Transverse colon (tissue), 4 donors: ENCODE data around the gene USP48. TPM values are rescaled to one million over a fixed set of nuclear protein-coding genes. Genes with fewer than 3 reads are reported as not detected.

Experiments used
- DNase-seq: peaks from one replicate; pipeline ENCODE4 v3.0.0-alpha.2; 2019
- H3K27ac ChIP-seq, 4 donors: fragments of 200-600 bp; sonication (generic); 2 replicates each; pipeline ENCODE4 v1.5.1; 2016 to 2018; ENCODE audit warnings: inconsistent platforms in 4 of 4
- H3K27me3 ChIP-seq: fragments of 200-600 bp; sonication (generic); 2 replicates; pipeline ENCODE4 v1.5.1; 2017; ENCODE audit warnings: inconsistent platforms
- H3K36me3 ChIP-seq, 4 donors: fragments of 200-600 bp; sonication (generic); 2 replicates each; pipeline ENCODE4 v1.5.1; 2017 to 2019; ENCODE audit warnings: inconsistent platforms in 4 of 4
- H3K4me1 ChIP-seq, 4 donors: fragments of 200-600 bp; sonication (generic); 2 replicates each; pipeline ENCODE4 v1.5.1; 2017 to 2020; ENCODE audit warnings: inconsistent platforms in 4 of 4
- H3K4me3 ChIP-seq, 4 donors: fragments of 200-600 bp; sonication (generic); 1 replicate in 1 of 4; 2 replicates in 3 of 4; pipeline versions ENCODE4 v1.5.1 to v1.6.1; 2017 to 2019; ENCODE audit warnings: inconsistent platforms in 4 of 4
- H3K9me3 ChIP-seq, 2 donors: fragments of 200-600 bp; sonication (generic); 2 replicates each; pipeline ENCODE4 v1.5.1; 2017 to 2019; ENCODE audit warnings: inconsistent platforms in 2 of 2
- CTCF ChIP-seq, 5 experiments: fragments of 200-600 bp in 3 of 5; fragments of 450-650 bp in 2 of 5; sonication (generic) in 3 of 5; IDR thresholded peaks; 1 replicate in 2 of 5; 2 replicates in 3 of 5; pipeline ENCODE4 v1.5.1; 2016 to 2017; ENCODE audit warnings: antibody characterized with exemption in 5 of 5, inconsistent platforms in 3 of 5, mild to moderate bottlenecking in 2 of 5, moderate library complexity in 1 of 5
- EP300 ChIP-seq: sonication (generic); formaldehyde crosslinking; IDR thresholded peaks from one replicate; pipeline ENCODE4 v1.6.1; 2017; ENCODE audit warnings: antibody characterized with exemption, low read depth
- POLR2A ChIP-seq: fragments of 450-650 bp; IDR thresholded peaks from one replicate; pipeline ENCODE4 v1.6.1; 2016; ENCODE audit warnings: antibody characterized with exemption, mild to moderate bottlenecking, moderate library complexity
- POLR2AphosphoS5 ChIP-seq, 3 donors: sonication (generic); formaldehyde crosslinking; IDR thresholded peaks; one replicate each; pipeline ENCODE4 v1.6.1; 2016; ENCODE audit warnings: antibody characterized with exemption in 3 of 3
- WGBS, 2 donors: methylation state at CpG; one replicate each; pipeline ENCODE4 v1.1.5; 2018; ENCODE audit warnings: low coverage in 1 of 2; 5-methylcytosine and 5-hydroxymethylcytosine counted together
- in situ Hi-C, 4 donors: fragments of 200-750 bp; cut with MboI; loops; one replicate each; pipeline versions ENCODE4 v1.15.0 to v1.15.1; 2017; ENCODE audit warnings: low sequenced_read_pairs in 3 of 4, low pct_ligation_motif_present in 1 of 4, low pct_unique_long_range_greater_than_20kb in 1 of 4
- intact Hi-C: fragments of 100-400 bp; cut with DNase I; formaldehyde crosslinking; loops from one replicate; pipeline ENCODE4 v1.15.1; 2023; ENCODE audit warnings: low total_unique reads
- total RNA-seq, 4 donors: library from RNA; depleted of rRNA; stranded (reverse); fragments of >200 nt; gene quantifications; one replicate each; pipeline ENCODE4 v1.1.0, GENCODE V29; 2016

The USP48 gene
- total RNA-seq, 4 donors from 2014 or later, result 48.4 to 87.3 (median 51.4) TPM

- no peak for DNase-seq
- intact Hi-C loops (no loop called here), in situ Hi-C loops (no loop called here)
- H3K27ac ChIP-seq, result no peak overlapping the region
- peaks cover 0 to 37% (median 18%) of the 10 kb centered on the region in 4 donors for H3K36me3 ChIP-seq
- H3K4me1 ChIP-seq, result no peaks in the 10 kb centered on the region
- TF ChIP-seq POLR2A (no peak), EP300 (no peak), POLR2AphosphoS5 (IDR thresholded peaks at IDR 0.05) (no peak), CTCF (IDR thresholded peaks at IDR 0.05) (no peak)
- H3K9me3 ChIP-seq, result no peaks in the 10 kb centered on the region
- WGBS, 2 donors, result 87 to 92% methylated on average over 4 to 7 of the region's 7 CpGs
- no peaks in the 10 kb centered on the region for H3K27me3 ChIP-seq
- no peak overlapping the region for H3K4me3 ChIP-seq
Observed at GRCh38 chr1:21825393-21825792, 42.4 kb upstream of the USP48 start.

- DNase-seq, result no peak
- Histone ChIP-seq H3K27ac (no peak overlapping the region), H3K4me1 (no peaks in the 10 kb centered on the region), H3K36me3 (peaks cover 0 to 37% (median 16%) of the 10 kb centered on the region in 4 donors), H3K9me3 (no peaks in the 10 kb centered on the region), H3K4me3 (no peak overlapping the region), H3K27me3 (no peaks in the 10 kb centered on the region)
- intact Hi-C loops, result no loop called here
- in situ Hi-C loops, result no loop called here
- TF ChIP-seq EP300, result no peak
- no peak for TF ChIP-seq POLR2A
- TF ChIP-seq CTCF (IDR thresholded peaks at IDR 0.05), result no peak
- no peak for TF ChIP-seq POLR2AphosphoS5 (IDR thresholded peaks at IDR 0.05)
- 75 to 97% methylated on average over 2 of the region's 2 CpGs for WGBS, 2 donors
Observed at GRCh38 chr1:21824926-21825325, 42.0 kb upstream of the USP48 start.

- DNase-seq, result no peak
- in situ Hi-C loops, result no loop called here
- no peaks in the 10 kb centered on the region for H3K9me3 ChIP-seq
- H3K4me3 ChIP-seq, result no peak overlapping the region
- WGBS, 2 donors, result 94% methylated on average over 18 of the region's 22 CpGs; no CpG with 5 or more reads in 1 of the 2 donors
- TF ChIP-seq CTCF (IDR thresholded peaks at IDR 0.05) (no peak), POLR2AphosphoS5 (IDR thresholded peaks at IDR 0.05) (no peak), EP300 (no peak), POLR2A (no peak)
- H3K27me3 ChIP-seq, result no peaks in the 10 kb centered on the region
- peaks cover 0 to 36% (median 12%) of the 10 kb centered on the region in 4 donors for H3K36me3 ChIP-seq
- no peaks in the 10 kb centered on the region for H3K4me1 ChIP-seq
- intact Hi-C loops, result no loop called here
- no peak overlapping the region for H3K27ac ChIP-seq
Observed at GRCh38 chr1:21823980-21824702, 41.2 kb upstream of the USP48 start.

GRCh38 chr1:21823206-21823979 lies 40.4 kb upstream of the USP48 start:
- in situ Hi-C loops, result no loop called here
- H3K36me3 ChIP-seq, result peaks cover 0 to 29% (median 10%) of the 10 kb centered on the region in 4 donors
- H3K27me3 ChIP-seq, result no peaks in the 10 kb centered on the region
- H3K4me1 ChIP-seq, result peaks cover 0 to 2% (median 0%) of the 10 kb centered on the region in 4 donors
- no peaks in the 10 kb centered on the region for H3K9me3 ChIP-seq
- intact Hi-C loops, result no loop called here
- WGBS, 2 donors, result 83% methylated on average over 38 of the region's 44 CpGs; no CpG with 5 or more reads in 1 of the 2 donors
- no peak overlapping the region for H3K4me3 ChIP-seq
- TF ChIP-seq EP300 (no peak), CTCF (IDR thresholded peaks at IDR 0.05) (no peak), POLR2A (no peak)
- DNase-seq, result no peak
- no peak overlapping the region for H3K27ac ChIP-seq
